DND-41 (cell line): ENCODE data around the gene BARHL1.

Experiments used
- EZH2 ChIP-seq: IDR thresholded peaks from 3 replicates; pipeline ENCODE4 v1.6.1; 2012; ENCODE audit warnings: borderline replicate concordance, low read depth, mild to moderate bottlenecking, moderate library complexity, low read length, inconsistent platforms; ENCODE audit not compliant: severe bottlenecking
- TF ChIP-seq, protein P1 (sequence below): IDR thresholded peaks from 2 replicates; pipeline ENCODE4 v1.5.1; 2012; ENCODE audit warnings: borderline replicate concordance, low read length, moderate library complexity, mild to moderate bottlenecking; ENCODE audit not compliant: poor library complexity, severe bottlenecking; ENCODE audit errors: extremely low read depth

- TF ChIP-seq EZH2, result no peak
- TF ChIP-seq, protein P1, sequence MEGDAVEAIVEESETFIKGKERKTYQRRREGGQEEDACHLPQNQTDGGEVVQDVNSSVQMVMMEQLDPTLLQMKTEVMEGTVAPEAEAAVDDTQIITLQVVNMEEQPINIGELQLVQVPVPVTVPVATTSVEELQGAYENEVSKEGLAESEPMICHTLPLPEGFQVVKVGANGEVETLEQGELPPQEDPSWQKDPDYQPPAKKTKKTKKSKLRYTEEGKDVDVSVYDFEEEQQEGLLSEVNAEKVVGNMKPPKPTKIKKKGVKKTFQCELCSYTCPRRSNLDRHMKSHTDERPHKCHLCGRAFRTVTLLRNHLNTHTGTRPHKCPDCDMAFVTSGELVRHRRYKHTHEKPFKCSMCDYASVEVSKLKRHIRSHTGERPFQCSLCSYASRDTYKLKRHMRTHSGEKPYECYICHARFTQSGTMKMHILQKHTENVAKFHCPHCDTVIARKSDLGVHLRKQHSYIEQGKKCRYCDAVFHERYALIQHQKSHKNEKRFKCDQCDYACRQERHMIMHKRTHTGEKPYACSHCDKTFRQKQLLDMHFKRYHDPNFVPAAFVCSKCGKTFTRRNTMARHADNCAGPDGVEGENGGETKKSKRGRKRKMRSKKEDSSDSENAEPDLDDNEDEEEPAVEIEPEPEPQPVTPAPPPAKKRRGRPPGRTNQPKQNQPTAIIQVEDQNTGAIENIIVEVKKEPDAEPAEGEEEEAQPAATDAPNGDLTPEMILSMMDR, result no peak
These were observed 43.3 kb upstream of the BARHL1 start for GRCh38 chr9:132539096-132539495.
